HG02884 (cell line): ENCODE results near the gene SPRR4.

ENCODE experiments used
- ATAC-seq: cut with Tn5 transposase; IDR thresholded peaks from one replicate; pipeline ENCODE4 v1.9.1; 2021; ENCODE audit warnings: mild to moderate bottlenecking, moderate library complexity; ENCODE audit not compliant: unreplicated experiment

The SPRR4 gene

GRCh38 chr1:152970495-152970894 is at the start of gene SPRR4:
Gene SPRR4 (plus strand): TSS chr1:152970648. CDS start chr1:152971891, 1,243 bp downstream.
- ATAC-seq: no peak

GRCh38 chr1:152924191-152924590 is 46.3 kb upstream of the SPRR4 start:
- no peak for ATAC-seq

GRCh38 chr1:152926091-152926490 is 44.4 kb upstream of the SPRR4 start:
- ATAC-seq: no peak

- ATAC-seq: no peak
These were observed 41.8 kb upstream of the SPRR4 start for GRCh38 chr1:152928671-152929070.

GRCh38 chr1:152932170-152932811 is 38.2 kb upstream of the SPRR4 start:
- ATAC-seq: no peak

- no peak for ATAC-seq
These were observed 37.3 kb upstream of the SPRR4 start for GRCh38 chr1:152933196-152933595.

GRCh38 chr1:152940614-152941013 is 29.8 kb upstream of the SPRR4 start:
- no peak for ATAC-seq

- no peak for ATAC-seq
These were observed 29.3 kb upstream of the SPRR4 start for GRCh38 chr1:152941037-152941711.

- ATAC-seq: no peak
These were observed 28.3 kb upstream of the SPRR4 start for GRCh38 chr1:152942161-152942560.

GRCh38 chr1:152946248-152946647 is 24.2 kb upstream of the SPRR4 start:
- ATAC-seq: no peak

GRCh38 chr1:152946651-152947256 is 23.7 kb upstream of the SPRR4 start, which contains the start of gene SPRR5:
Gene SPRR5 (plus strand): TSS chr1:152947206. CDS start chr1:152948555, 1,349 bp downstream.
- ATAC-seq: no peak

- ATAC-seq: no peak
These were observed 18.7 kb upstream of the SPRR4 start for GRCh38 chr1:152951711-152952110.

- ATAC-seq: no peak
These were observed 16.7 kb upstream of the SPRR4 start for GRCh38 chr1:152953761-152954160.

GRCh38 chr1:152954436-152954835 is 16.0 kb upstream of the SPRR4 start:
- ATAC-seq: no peak

- no peak for ATAC-seq
These were observed 12.9 kb upstream of the SPRR4 start for GRCh38 chr1:152957561-152957960.

- ATAC-seq: no peak
These were observed 11.2 kb upstream of the SPRR4 start for GRCh38 chr1:152959273-152959672.

GRCh38 chr1:152959801-152960451 is 10.5 kb upstream of the SPRR4 start:
- ATAC-seq: no peak

- no peak for ATAC-seq
These were observed 9.9 kb upstream of the SPRR4 start for GRCh38 chr1:152960452-152961044.

- ATAC-seq: no peak
These were observed 9.1 kb upstream of the SPRR4 start for GRCh38 chr1:152961226-152961891.

- no peak for ATAC-seq
These were observed 7.5 kb upstream of the SPRR4 start for GRCh38 chr1:152962876-152963415.
